ENCODE measurements around the gene FCF1.

DNA sequence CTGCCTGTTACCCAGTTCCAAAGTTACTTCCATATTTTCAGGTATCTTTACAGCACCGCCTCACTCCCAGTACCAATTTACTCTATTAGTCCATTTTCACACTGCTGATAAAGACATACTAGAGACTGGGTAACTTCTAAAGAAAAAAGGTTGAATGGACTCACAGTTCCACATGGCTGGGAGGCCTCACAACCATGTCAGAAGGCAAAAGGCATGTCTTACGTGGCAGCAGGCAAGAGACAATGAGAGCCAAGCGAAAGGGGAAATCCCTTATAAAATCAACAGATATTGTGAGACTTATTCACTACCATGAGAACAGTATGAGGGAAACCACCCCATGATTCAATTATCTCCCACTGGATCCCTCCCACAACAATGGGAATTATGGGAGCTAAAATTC, 9.9 kb upstream of the FCF1 start:
- TF ChIP-seq, protein P1, sequence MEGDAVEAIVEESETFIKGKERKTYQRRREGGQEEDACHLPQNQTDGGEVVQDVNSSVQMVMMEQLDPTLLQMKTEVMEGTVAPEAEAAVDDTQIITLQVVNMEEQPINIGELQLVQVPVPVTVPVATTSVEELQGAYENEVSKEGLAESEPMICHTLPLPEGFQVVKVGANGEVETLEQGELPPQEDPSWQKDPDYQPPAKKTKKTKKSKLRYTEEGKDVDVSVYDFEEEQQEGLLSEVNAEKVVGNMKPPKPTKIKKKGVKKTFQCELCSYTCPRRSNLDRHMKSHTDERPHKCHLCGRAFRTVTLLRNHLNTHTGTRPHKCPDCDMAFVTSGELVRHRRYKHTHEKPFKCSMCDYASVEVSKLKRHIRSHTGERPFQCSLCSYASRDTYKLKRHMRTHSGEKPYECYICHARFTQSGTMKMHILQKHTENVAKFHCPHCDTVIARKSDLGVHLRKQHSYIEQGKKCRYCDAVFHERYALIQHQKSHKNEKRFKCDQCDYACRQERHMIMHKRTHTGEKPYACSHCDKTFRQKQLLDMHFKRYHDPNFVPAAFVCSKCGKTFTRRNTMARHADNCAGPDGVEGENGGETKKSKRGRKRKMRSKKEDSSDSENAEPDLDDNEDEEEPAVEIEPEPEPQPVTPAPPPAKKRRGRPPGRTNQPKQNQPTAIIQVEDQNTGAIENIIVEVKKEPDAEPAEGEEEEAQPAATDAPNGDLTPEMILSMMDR (IDR thresholded peaks at IDR 0.05), result no peak
- TF ChIP-seq POLR2A (IDR thresholded peaks at IDR 0.05), result no peak
